T-cell (primary cell): ENCODE data around the gene TMEM218. TPM values are rescaled to one million over a fixed set of nuclear protein-coding genes. Genes with fewer than 3 reads are reported as not detected.

Experiments used
- ATAC-seq, 4 experiments: fragments of 200-7000 bp in 3 of 4; fragments of 150-1000 bp in 1 of 4; cut with Tn5 transposase; replicated peaks in 1 of 4; 1 replicate in 3 of 4; 2 replicates in 1 of 4; pipeline ENCODE4 v1.10.0; 2021; ENCODE audit warnings: moderate library complexity in 3 of 4, mild to moderate bottlenecking in 2 of 4, moderate number of reproducible peaks in 1 of 4
- CTCF ChIA-PET, 2 donors: fragments of 300-600 bp; sonication (Branson Sonifier 250); formaldehyde crosslinking; loops; one replicate each; lab custom pipeline; 2022; ENCODE audit warnings: antibody characterized with exemption in 2 of 2; lab: Charles Lee
- POLR2A ChIA-PET, 2 donors: fragments of 300-600 bp; sonication (Branson Sonifier 250); formaldehyde crosslinking; loops; one replicate each; lab custom pipeline; 2022; ENCODE audit warnings: antibody characterized with exemption in 2 of 2; lab: Charles Lee
- DNase-seq, 35 experiments: peaks; one replicate each; pipeline versions ENCODE4 v3.0.0 to v3.0.0-alpha.2; 2013 to 2023
- H3K27ac ChIP-seq: one replicate; pipeline ENCODE4 v1.5.1; 2013; ENCODE audit warnings: low read length
- H3K27me3 ChIP-seq, 2 experiments: replicated peaks in 1 of 2; 1 replicate in 1 of 2; 2 replicates in 1 of 2; pipeline versions ENCODE4 v1.6.1 to v1.7.0; 2013; ENCODE audit warnings: low read length in 1 of 2, mixed read lengths in 1 of 2; ENCODE audit not compliant: control insufficient read depth in 2 of 2, insufficient read depth in 2 of 2; ENCODE audit errors: extremely low read depth in 1 of 2
- H3K36me3 ChIP-seq, 2 donors: 1 replicate in 1 of 2; 2 replicates in 1 of 2; pipeline versions ENCODE4 v1.6.1 to v1.7.0; 2013; ENCODE audit warnings: low read length in 1 of 2; ENCODE audit not compliant: control insufficient read depth in 2 of 2, insufficient read depth in 1 of 2; ENCODE audit errors: extremely low read depth in 1 of 2
- H3K4me1 ChIP-seq, 2 experiments: 1 replicate in 1 of 2; 2 replicates in 1 of 2; pipeline versions ENCODE4 v1.6.1 to v1.7.0; 2013; ENCODE audit warnings: low read length in 2 of 2, mixed read lengths in 1 of 2; ENCODE audit not compliant: insufficient read depth in 2 of 2, control insufficient read depth in 1 of 2; ENCODE audit errors: extremely low read depth in 1 of 2
- H3K4me3 ChIP-seq, 2 donors: 1 replicate in 1 of 2; 2 replicates in 1 of 2; pipeline versions ENCODE4 v1.5.1 to v1.7.0; 2013; ENCODE audit warnings: mild to moderate bottlenecking in 2 of 2, low read length in 1 of 2, moderate library complexity in 1 of 2; ENCODE audit not compliant: control insufficient read depth in 1 of 2; ENCODE audit errors: extremely low read depth in 1 of 2
- H3K9me3 ChIP-seq: 2 replicates; pipeline ENCODE4 v1.7.0; 2013
- H3K27ac Mint-ChIP-seq, 2 donors: one replicate each; pipeline ENCODE4 v1.8.0; 2020 to 2021; ENCODE audit warnings: mild to moderate bottlenecking in 2 of 2, mixed read lengths in 2 of 2
- H3K27me3 Mint-ChIP-seq, 2 donors: one replicate each; pipeline ENCODE4 v1.8.0; 2021 to 2022; ENCODE audit warnings: mixed read lengths in 2 of 2
- H3K36me3 Mint-ChIP-seq: one replicate; pipeline ENCODE4 v1.8.0; 2021; ENCODE audit warnings: mixed read lengths
- H3K4me1 Mint-ChIP-seq, 3 donors: one replicate each; pipeline ENCODE4 v1.8.0; 2020 to 2022; ENCODE audit warnings: mixed read lengths in 3 of 3, mild to moderate bottlenecking in 1 of 3
- H3K4me3 Mint-ChIP-seq, 3 donors: one replicate each; pipeline ENCODE4 v1.8.0; 2020 to 2022; ENCODE audit warnings: mild to moderate bottlenecking in 3 of 3, mixed read lengths in 3 of 3, moderate library complexity in 3 of 3
- H3K9me3 Mint-ChIP-seq, 3 donors: one replicate each; pipeline ENCODE4 v1.8.0; 2020 to 2022; ENCODE audit warnings: mixed read lengths in 3 of 3
- WGBS: methylation state at CpG from one replicate; pipeline ENCODE4 v1.1.5; 2013; ENCODE audit warnings: missing lambda C conversion rate; ENCODE audit not compliant: insufficient coverage; 5-methylcytosine and 5-hydroxymethylcytosine counted together
- total RNA-seq, 35 experiments: library from RNA in 6 of 35; stranded (reverse) in 6 of 35; fragments of 120-200 nt in 1 of 35; gene quantifications; one replicate each; pipeline versions ENCODE4 v1.2.1 to v1.2.4 and lab custom pipeline; 2013 to 2026

Gene TMEM218
- total RNA-seq, 5 donors from 2014 or later (not counting 1 experiment from before 2014, with no cell fraction given) = 10.3 to 18.9 (median 14.8) TPM

DNA sequence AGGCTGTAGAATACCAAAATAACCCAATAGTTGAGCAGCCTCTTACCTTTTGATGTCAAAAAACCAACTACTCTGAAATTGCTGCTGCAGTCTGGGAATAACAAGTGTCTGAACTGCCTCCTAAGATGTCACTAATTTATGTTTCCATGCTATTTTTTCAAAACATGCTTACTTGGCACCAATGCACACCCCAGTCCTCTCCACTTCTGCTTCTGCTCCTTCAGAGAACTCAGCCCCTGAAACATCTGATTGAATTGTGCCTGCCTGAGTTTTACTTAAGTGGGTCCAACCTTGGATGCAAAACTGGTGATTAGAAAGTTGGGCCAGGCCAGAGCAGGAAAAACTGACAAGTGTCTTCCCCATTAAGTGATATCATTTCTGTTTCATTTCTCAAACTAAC, 24.6 kb upstream of the TMEM218 start:
- H3K27me3 ChIP-seq = peaks cover 5 to 25% of the 10 kb centered on the region in 2 experiments
- no peak overlapping the region for H3K27ac ChIP-seq
- Mint-ChIP-seq H3K36me3 (no peaks in the 10 kb centered on the region), H3K27me3 (peaks cover 38 to 51% of the 10 kb centered on the region in 2 donors), H3K4me3 (no peak overlapping the region), H3K9me3 (no peaks in the 10 kb centered on the region), H3K4me1 (no peaks in the 10 kb centered on the region), H3K27ac (no peak overlapping the region)
- ChIA-PET POLR2A (interaction anchor here in 1 of 2 donors (0.7 kb wide), 1 partner anchor 179 kb away, joined by 3 read pairs; no protein-coding TSS in a partner anchor), CTCF (no interaction called here)
- no peak for ATAC-seq
- no peaks in the 10 kb centered on the region for H3K36me3 ChIP-seq
- no peaks in the 10 kb centered on the region for H3K4me1 ChIP-seq
- DNase-seq = no peak
- no peak overlapping the region for H3K4me3 ChIP-seq
- H3K9me3 ChIP-seq = no peaks in the 10 kb centered on the region

DNA sequence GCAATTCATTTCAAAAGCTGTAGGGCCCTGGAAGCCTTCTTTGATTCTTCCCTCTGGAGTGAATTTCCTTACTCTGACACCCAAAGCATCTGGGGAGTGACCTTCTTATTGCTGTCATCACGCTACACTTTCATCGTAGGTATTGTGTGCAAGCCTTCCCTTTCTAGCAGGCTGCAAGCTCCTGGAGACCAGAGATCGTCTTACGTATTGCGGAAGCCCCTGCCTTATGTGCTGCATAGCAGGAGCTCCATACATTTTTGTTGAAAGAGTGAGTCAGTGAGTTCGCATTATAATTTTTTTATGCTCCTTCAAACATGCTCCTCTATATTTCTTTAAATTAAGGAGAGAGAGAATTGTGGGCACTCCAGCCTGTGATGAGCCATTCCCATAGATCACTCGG, 21.2 kb upstream of the TMEM218 start:
- CTCF ChIA-PET = no interaction called here

DNA sequence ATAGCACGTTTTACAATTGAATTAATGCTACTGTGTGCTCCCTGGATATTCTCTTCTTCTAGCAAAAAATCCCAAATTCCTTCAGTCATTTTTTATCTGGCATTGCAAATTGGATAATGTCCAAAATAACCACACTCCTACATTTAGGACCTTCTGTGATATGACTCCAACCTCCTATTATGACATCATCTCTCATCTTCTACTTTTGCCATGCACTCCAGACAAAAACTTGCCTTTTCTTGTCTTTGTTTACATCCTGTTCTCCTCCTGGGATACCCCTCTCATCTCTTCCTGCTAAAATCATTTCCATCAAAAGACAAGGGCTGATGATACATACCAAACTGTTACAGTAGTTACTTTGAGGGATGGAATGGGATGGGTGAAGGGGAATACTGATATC, 20.6 kb upstream of the TMEM218 start:
- H3K27ac ChIP-seq = no peak overlapping the region
- DNase-seq (no peak), ATAC-seq (no peak)
- no peak overlapping the region for H3K4me3 Mint-ChIP-seq
- H3K36me3 Mint-ChIP-seq = no peaks in the 10 kb centered on the region
- CTCF ChIA-PET = no interaction called here
- H3K4me1 Mint-ChIP-seq = no peaks in the 10 kb centered on the region
- no peaks in the 10 kb centered on the region for H3K4me1 ChIP-seq
- H3K27me3 ChIP-seq = peaks cover 0 to 24% of the 10 kb centered on the region in 2 experiments
- POLR2A ChIA-PET = interaction anchor here in 1 of 2 donors (0.6 kb wide), 1 partner anchor 449 kb away, joined by 4 read pairs; no protein-coding TSS in a partner anchor
- H3K36me3 ChIP-seq = no peaks in the 10 kb centered on the region
- H3K27me3 Mint-ChIP-seq = peaks cover 47 to 52% of the 10 kb centered on the region in 2 donors
- 63% methylated on average over 1 of the region's 1 CpG for WGBS
- no peak overlapping the region for H3K4me3 ChIP-seq
- H3K9me3 Mint-ChIP-seq = no peaks in the 10 kb centered on the region
- no peaks in the 10 kb centered on the region for H3K9me3 ChIP-seq
- no peak overlapping the region for H3K27ac Mint-ChIP-seq

More for the DNA sequence above, 21.2 kb upstream of the TMEM218 start:
- H3K36me3 Mint-ChIP-seq = no peaks in the 10 kb centered on the region
- Histone ChIP-seq H3K27me3 (peaks cover 0 to 23% of the 10 kb centered on the region in 2 experiments), H3K4me1 (no peaks in the 10 kb centered on the region), H3K4me3 (no peak overlapping the region), H3K27ac (no peak overlapping the region), H3K9me3 (no peaks in the 10 kb centered on the region), H3K36me3 (no peaks in the 10 kb centered on the region)
- H3K27ac Mint-ChIP-seq = no peak overlapping the region
- peaks cover 43 to 47% of the 10 kb centered on the region in 2 donors for H3K27me3 Mint-ChIP-seq
- DNase-seq (no peak), ATAC-seq (no peak)
- POLR2A ChIA-PET = interaction anchor here in 1 of 2 donors (0.6 kb wide), 1 partner anchor 449 kb away, joined by 4 read pairs; no protein-coding TSS in a partner anchor
- WGBS = 94% methylated on average over 3 of the region's 7 CpGs
- no peaks in the 10 kb centered on the region for H3K4me1 Mint-ChIP-seq
- no peak overlapping the region for H3K4me3 Mint-ChIP-seq
- H3K9me3 Mint-ChIP-seq = no peaks in the 10 kb centered on the region

DNA sequence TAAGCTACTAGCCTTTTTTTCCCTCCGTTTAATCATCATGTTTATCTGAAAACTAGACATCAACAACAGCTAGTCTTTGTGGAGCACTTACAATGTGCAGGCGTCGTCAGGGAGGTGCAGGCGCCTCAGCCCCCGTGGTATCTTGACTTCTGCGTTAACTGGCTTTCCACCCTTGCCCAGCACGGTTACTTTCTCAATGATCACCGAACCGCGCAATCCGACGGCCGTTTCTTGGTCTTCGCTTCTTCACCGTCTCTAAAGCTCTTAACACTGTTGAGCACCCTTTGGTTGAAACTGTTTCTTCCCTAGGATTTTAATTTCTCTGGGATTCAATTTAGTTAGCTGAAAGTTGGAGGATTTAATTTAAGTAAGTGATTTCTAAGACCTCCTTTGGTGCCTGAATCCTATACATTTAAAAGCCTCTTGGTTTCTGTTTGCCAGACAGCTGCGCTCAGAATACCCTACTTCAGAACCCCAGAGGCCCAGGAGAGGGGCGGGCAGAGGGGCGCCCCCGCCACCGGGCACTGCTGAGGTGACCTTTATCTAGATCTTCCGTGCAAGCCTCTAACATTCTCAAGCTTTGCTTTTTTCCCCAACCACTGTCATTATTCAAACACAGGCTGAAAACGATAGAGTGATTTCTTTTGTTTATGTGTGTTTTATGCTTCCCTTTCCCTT, 18.0 kb upstream of the TMEM218 start:
- Histone ChIP-seq H3K27ac (no peak overlapping the region), H3K36me3 (no peaks in the 10 kb centered on the region), H3K4me1 (no peaks in the 10 kb centered on the region), H3K27me3 (peaks cover 0 to 28% of the 10 kb centered on the region in 2 experiments), H3K9me3 (no peaks in the 10 kb centered on the region), H3K4me3 (no peak overlapping the region)
- WGBS = 89% methylated on average over 14 of the region's 22 CpGs
- Mint-ChIP-seq H3K4me3 (no peak overlapping the region), H3K4me1 (no peaks in the 10 kb centered on the region), H3K36me3 (no peaks in the 10 kb centered on the region), H3K27me3 (peaks cover 50 to 56% of the 10 kb centered on the region in 2 donors), H3K9me3 (no peaks in the 10 kb centered on the region), H3K27ac (no peak overlapping the region)
- ChIA-PET POLR2A (interaction anchor here in 1 of 2 donors (0.5 to 0.7 kb wide), 2 partner anchors 187 to 1108 kb away, joined by 3 to 5 read pairs; no protein-coding TSS in a partner anchor), CTCF (interaction anchor here (0.5 to 0.9 kb wide), 3 partner anchors 12 to 292 kb away, joined by 3 to 6 read pairs (median 4); no protein-coding TSS in a partner anchor)
- DNase-seq = no peak
- ATAC-seq = no peak

DNA sequence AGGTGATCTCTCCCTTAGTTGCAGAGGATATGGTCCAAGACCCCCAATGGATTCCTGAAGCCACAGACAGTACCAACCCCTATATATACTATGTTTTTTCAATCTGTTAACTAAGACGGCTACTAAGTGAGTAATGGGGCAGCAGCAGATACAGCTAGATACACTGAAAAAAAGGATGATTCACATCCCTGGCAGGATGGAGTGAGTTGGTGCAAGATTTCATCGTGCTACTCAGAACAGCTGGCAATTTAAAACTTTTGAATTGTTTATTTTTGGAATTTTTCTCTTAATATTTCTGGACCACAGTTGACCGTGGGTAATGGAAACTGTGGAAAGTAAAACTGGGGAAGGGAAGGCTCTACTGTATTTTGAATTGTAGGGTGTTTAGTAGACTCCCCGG, 17.0 kb upstream of the TMEM218 start:
- ATAC-seq = no peak
- Histone ChIP-seq H3K9me3 (no peaks in the 10 kb centered on the region), H3K27me3 (peaks cover 0 to 28% of the 10 kb centered on the region in 2 experiments), H3K4me1 (peaks cover 0 to 2% of the 10 kb centered on the region in 2 experiments), H3K4me3 (no peak overlapping the region), H3K36me3 (no peaks in the 10 kb centered on the region), H3K27ac (no peak overlapping the region)
- H3K36me3 Mint-ChIP-seq = no peaks in the 10 kb centered on the region
- CTCF ChIA-PET = interaction anchor here (0.6 to 0.9 kb wide), 2 partner anchors 13 kb away, joined by 3 to 4 read pairs; no protein-coding TSS in a partner anchor
- H3K27ac Mint-ChIP-seq = no peak overlapping the region
- no peak for DNase-seq
- H3K27me3 Mint-ChIP-seq = peaks cover 43 to 52% of the 10 kb centered on the region in 2 donors
- peaks cover 0 to 6% (median 4%) of the 10 kb centered on the region in 3 donors for H3K4me1 Mint-ChIP-seq
- H3K4me3 Mint-ChIP-seq = no peak overlapping the region
- 100% methylated on average over 1 of the region's 4 CpGs for WGBS
- H3K9me3 Mint-ChIP-seq = no peaks in the 10 kb centered on the region
- POLR2A ChIA-PET = no interaction called here

DNA sequence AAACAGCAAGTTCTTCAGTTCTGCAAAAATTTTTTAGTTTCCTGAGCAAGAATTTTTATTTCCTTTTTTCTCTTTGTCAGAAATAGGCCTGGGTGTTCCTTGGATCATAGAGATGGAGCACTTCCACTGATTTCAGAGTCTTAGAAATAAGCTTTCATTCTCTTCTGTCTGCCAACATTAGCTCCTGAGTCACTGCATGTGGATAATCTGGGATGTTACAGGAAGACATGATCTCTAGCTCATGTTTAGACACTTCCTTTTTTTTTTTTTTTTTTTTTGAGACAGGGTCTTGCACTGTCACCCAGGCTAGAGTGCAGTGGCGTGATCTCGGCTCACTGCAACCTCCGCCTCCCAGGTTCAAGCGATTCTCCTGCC, 13.2 kb upstream of the TMEM218 start:
- whole genome bisulfite sequencing = no CpG with 5 or more reads among the region's 4 CpGs
- Mint-ChIP-seq H3K9me3 (no peaks in the 10 kb centered on the region), H3K27ac (no peak overlapping the region), H3K4me1 (peaks cover 0 to 6% (median 4%) of the 10 kb centered on the region in 3 donors), H3K27me3 (peaks cover 29 to 36% of the 10 kb centered on the region in 2 donors), H3K4me3 (no peak overlapping the region), H3K36me3 (no peaks in the 10 kb centered on the region)
- DNase-seq (no peak), ATAC-seq (no peak)
- Histone ChIP-seq H3K36me3 (no peaks in the 10 kb centered on the region), H3K27ac (no peak overlapping the region), H3K27me3 (peaks cover 0 to 15% of the 10 kb centered on the region in 2 experiments), H3K4me3 (no peak overlapping the region), H3K9me3 (no peaks in the 10 kb centered on the region), H3K4me1 (peaks cover 0 to 2% of the 10 kb centered on the region in 2 experiments)
- ChIA-PET CTCF (interaction anchor here (0.5 to 2.4 kb wide), 11 partner anchors 11 to 1182 kb away, joined by 3 to 24 read pairs (median 4); partner anchors contain the start of gene TMEM218 (in 2 of the 2)), POLR2A (no interaction called here)
